Measurements from ENCODE around the gene PRDX5.
A peak's percentile ranks its signal among the peaks of the same experiment; 100 is the strongest.

The PRDX5 gene

GRCh38 chr11:64317961-64318765 is at the start of gene PRDX5:
Gene PRDX5 (plus strand): TSS chr11:64318121. CDS start chr11:64318216, 95 bp downstream.
- peak; percentile 89 for DNase-seq

GRCh38 chr11:64268893-64269539 is 48.9 kb upstream of the PRDX5 start:
- DNase-seq: no peak

- DNase-seq: peak; percentile 90
These were observed 48.2 kb upstream of the PRDX5 start for GRCh38 chr11:64269540-64270220.

- DNase-seq: no peak
These were observed 42.7 kb upstream of the PRDX5 start for GRCh38 chr11:64275031-64275800.

- no peak for DNase-seq
These were observed 42.1 kb upstream of the PRDX5 start for GRCh38 chr11:64275841-64276240.

GRCh38 chr11:64276653-64277431 is 41.1 kb upstream of the PRDX5 start:
- DNase-seq: no peak

- DNase-seq: no peak
These were observed 39.2 kb upstream of the PRDX5 start for GRCh38 chr11:64278576-64279190.

GRCh38 chr11:64281957-64282770 is 35.8 kb upstream of the PRDX5 start:
- no peak for DNase-seq

GRCh38 chr11:64283092-64283491 is 34.8 kb upstream of the PRDX5 start:
- DNase-seq: no peak

- DNase-seq: peak; percentile 90
These were observed 33.6 kb upstream of the PRDX5 start, which contains the start of gene BAD for GRCh38 chr11:64284048-64284961. Gene BAD (minus strand): TSS chr11:64284665. CDS start chr11:64284368, 297 bp downstream.

GRCh38 chr11:64284962-64285884 is 32.7 kb upstream of the PRDX5 start, which contains the start of gene GPR137:
Gene GPR137 (plus strand): TSS chr11:64285848. CDS start chr11:64286525, 677 bp downstream.
- peak; percentile 83 for DNase-seq

GRCh38 chr11:64285885-64286800 is 31.8 kb upstream of the PRDX5 start:
- DNase-seq: no peak

GRCh38 chr11:64286801-64287159 is 31.1 kb upstream of the PRDX5 start:
- DNase-seq: no peak

- DNase-seq: no peak
These were observed 30.1 kb upstream of the PRDX5 start for GRCh38 chr11:64287676-64288352.

- no peak for DNase-seq
These were observed 29.6 kb upstream of the PRDX5 start for GRCh38 chr11:64288353-64288750.

- DNase-seq: no peak
These were observed 28.8 kb upstream of the PRDX5 start for GRCh38 chr11:64289002-64289564.

Data from NCI-H2107 (cell line).